ENCODE measurements around the gene FAM13A.

- TF ChIP-seq CTCF (IDR thresholded peaks at IDR 0.05; ENCODE audit: insufficient read depth, low read length) (no peak), GABPA (IDR thresholded peaks at IDR 0.05; ENCODE audit: low read depth) (no peak), POLR2AphosphoS5 (IDR thresholded peaks at IDR 0.05; ENCODE audit: low read depth) (no peak), REST (IDR thresholded peaks at IDR 0.05; ENCODE audit: insufficient replicate concordance, low read depth) (no peak)
Observed at GRCh38 chr4:88879991-88880390, 177.0 kb downstream of the FAM13A start.

All from HL-60 (cell line).